Stimulated activated effector memory CD8-positive, alpha-beta T cell treated with anti-CD3 and anti-CD28 coated beads, Interleukin-12 subunit alpha, Interleukin-12 subunit beta, amount 100 ng/mL, for 72 hours (primary cell): Measurements from ENCODE around the gene GPX2.

Source experiments
- ATAC-seq: fragments of 150-1000 bp; cut with Tn5 transposase; 2 replicates; pipeline ENCODE4 v1.10.0; 2021
- DNase-seq, 2 donors: peaks; one replicate each; pipeline ENCODE4 v3.0.0; 2021 to 2022; ENCODE audit warnings: low spot score in 2 of 2
- H3K27ac Mint-ChIP-seq: one replicate; pipeline ENCODE4 v1.8.0; 2022; ENCODE audit warnings: mild to moderate bottlenecking, mixed read lengths
- H3K36me3 Mint-ChIP-seq: one replicate; pipeline ENCODE4 v1.8.0; 2022; ENCODE audit warnings: mild to moderate bottlenecking, mixed read lengths
- H3K4me1 Mint-ChIP-seq: one replicate; pipeline ENCODE4 v1.8.0; 2022; ENCODE audit warnings: mixed read lengths
- H3K4me3 Mint-ChIP-seq: one replicate; pipeline ENCODE4 v1.8.0; 2022; ENCODE audit warnings: mild to moderate bottlenecking, mixed read lengths
- H3K9me3 Mint-ChIP-seq: one replicate; pipeline ENCODE4 v1.8.0; 2022; ENCODE audit warnings: mixed read lengths

The GPX2 gene

DNA sequence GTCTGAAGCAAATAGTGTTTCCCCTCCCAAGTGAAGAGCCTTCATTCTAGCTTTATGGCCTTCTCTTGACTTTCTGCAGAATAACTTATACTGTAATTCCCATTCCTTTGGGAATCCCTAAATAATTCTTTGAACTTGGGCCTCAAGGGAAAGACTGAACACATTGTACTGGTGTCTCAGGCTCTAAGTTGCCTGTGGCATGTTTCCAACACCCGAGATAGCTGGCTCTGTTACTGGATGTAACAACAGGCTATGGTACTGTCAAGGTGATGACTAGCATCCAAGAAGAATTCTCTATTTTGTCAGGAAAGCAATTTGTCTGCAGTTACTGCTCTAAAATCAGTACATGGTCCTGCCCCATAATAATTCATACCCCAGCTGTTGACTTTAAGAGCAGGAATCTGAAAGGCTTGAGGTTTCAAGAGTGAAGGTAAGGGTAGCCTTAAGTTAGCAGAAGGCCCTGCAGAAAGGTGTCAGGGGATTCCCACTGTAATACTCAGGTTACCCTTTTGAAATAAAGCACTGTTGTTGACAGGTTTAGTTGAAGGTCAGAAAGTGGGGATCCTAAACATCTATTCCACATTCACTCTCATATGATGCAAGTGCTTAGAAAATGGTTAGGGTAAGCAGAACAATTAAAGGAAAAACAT, 5.2 kb downstream of the GPX2 start:
- no peak for ATAC-seq
- no peak for DNase-seq
- Mint-ChIP-seq H3K4me3 (no peak overlapping the region), H3K36me3 (peaks cover 58% of the 10 kb centered on the region), H3K4me1 (peaks cover 47% of the 10 kb centered on the region), H3K27ac (peak overlapping the region; percentile 82), H3K9me3 (no peaks in the 10 kb centered on the region)

DNA sequence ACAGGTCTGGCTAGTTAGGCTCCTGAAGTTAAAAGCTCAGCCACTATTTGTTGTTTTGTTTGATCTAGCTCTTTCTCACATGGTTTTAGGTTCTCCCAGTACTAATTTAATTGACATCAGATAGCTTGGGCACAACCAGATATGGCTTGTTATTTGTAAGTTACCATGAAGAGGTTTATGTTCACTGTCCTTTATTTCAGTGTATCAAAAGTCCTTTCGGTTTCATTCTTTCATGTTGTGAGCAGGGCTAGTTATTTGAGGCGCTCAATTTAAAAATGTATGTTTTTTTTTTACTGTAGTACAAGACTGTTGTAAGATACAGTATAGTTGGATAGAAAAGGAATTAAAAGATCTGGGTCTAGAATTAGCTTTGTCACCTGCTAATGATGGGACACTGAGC, 7.0 kb downstream of the GPX2 start:
- peak overlapping the region; percentile 42 for H3K4me3 Mint-ChIP-seq
- H3K27ac Mint-ChIP-seq: peak overlapping the region; percentile 86
- peaks cover 44% of the 10 kb centered on the region for H3K4me1 Mint-ChIP-seq
- H3K9me3 Mint-ChIP-seq: no peaks in the 10 kb centered on the region
- ATAC-seq (no peak), DNase-seq (no peak)
- peaks cover 76% of the 10 kb centered on the region for H3K36me3 Mint-ChIP-seq

DNA sequence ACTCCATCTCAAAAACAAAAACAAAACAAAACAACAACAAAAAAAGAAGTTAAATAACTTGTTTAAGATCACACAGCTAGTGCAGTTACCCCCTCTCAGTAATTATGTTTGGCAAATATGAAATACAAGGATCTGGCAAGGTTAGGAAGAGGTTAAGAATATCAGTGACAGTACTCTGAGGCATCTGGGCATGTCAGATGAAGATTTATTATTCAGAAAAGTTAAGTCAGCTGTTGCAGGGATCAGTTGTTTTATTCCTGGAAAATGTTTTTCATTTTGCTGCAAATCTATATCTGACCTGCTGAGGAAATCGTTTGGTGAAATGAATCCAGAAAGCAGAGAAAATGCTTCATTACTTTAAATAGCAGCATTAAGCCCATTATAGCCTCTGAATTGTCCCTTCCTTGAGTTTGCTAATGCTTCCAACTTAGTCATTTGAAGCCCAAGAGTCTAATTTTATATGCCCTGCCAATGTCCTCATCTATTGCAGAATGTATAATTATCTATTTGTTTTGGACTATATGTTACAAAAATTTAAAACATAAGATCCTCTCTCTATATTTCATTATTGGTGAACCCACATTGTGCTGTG, 8.1 kb downstream of the GPX2 start:
- Mint-ChIP-seq H3K27ac (peak overlapping the region; percentile 86), H3K36me3 (peaks cover 84% of the 10 kb centered on the region), H3K4me3 (no peak overlapping the region), H3K9me3 (no peaks in the 10 kb centered on the region), H3K4me1 (peaks cover 40% of the 10 kb centered on the region)
- ATAC-seq (no peak), DNase-seq (no peak)

DNA sequence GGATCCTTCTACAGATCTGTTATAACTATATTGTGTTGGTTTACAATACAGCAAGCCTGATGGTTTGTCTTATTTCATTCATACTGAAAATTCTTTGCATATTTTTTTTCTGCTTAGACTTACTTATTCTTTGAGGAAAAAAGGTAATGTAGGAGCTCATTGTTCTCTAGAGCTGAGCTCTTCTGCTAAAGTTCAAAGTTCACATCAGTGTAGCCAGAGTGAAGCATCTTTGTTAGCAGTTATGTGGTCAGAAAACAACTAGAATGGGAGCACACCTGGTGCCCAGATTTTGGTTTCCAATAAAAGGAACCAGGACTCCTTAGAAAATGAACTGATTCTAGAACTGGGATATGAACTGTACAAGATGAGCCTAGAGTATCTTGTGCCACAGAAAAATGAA, 10.3 kb downstream of the GPX2 start:
- Mint-ChIP-seq H3K27ac (no peak overlapping the region), H3K4me1 (peaks cover 22% of the 10 kb centered on the region)
- no peak for ATAC-seq

DNA sequence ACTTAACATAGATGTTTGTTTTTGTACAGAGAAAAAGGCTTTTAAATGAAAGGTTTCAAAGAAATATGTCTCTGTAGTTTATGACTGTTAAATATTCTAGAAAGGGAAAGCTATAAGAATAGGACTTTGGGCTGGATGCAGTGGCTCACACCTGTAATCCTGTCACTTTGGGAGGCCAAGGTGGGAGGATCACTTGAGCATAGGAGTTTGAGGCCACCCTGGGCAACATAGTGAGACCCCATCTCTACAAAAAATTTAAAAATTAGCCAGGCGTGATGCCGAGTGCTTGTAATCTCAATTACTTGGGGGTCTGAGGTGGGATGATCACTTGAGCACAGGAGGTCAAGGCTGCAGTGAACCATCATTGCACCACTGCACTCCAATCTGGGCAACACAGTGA, 11.4 kb downstream of the GPX2 start:
- H3K36me3 Mint-ChIP-seq: peaks cover 72% of the 10 kb centered on the region
- H3K4me1 Mint-ChIP-seq: peaks cover 16% of the 10 kb centered on the region
- DNase-seq: no peak
- no peak overlapping the region for H3K27ac Mint-ChIP-seq
- ATAC-seq: no peak
- H3K9me3 Mint-ChIP-seq: no peaks in the 10 kb centered on the region
- no peak overlapping the region for H3K4me3 Mint-ChIP-seq

More for the DNA sequence above, 10.3 kb downstream of the GPX2 start:
- no peaks in the 10 kb centered on the region for H3K9me3 Mint-ChIP-seq
- no peak overlapping the region for H3K4me3 Mint-ChIP-seq
- DNase-seq: no peak
- peaks cover 75% of the 10 kb centered on the region for H3K36me3 Mint-ChIP-seq

DNA sequence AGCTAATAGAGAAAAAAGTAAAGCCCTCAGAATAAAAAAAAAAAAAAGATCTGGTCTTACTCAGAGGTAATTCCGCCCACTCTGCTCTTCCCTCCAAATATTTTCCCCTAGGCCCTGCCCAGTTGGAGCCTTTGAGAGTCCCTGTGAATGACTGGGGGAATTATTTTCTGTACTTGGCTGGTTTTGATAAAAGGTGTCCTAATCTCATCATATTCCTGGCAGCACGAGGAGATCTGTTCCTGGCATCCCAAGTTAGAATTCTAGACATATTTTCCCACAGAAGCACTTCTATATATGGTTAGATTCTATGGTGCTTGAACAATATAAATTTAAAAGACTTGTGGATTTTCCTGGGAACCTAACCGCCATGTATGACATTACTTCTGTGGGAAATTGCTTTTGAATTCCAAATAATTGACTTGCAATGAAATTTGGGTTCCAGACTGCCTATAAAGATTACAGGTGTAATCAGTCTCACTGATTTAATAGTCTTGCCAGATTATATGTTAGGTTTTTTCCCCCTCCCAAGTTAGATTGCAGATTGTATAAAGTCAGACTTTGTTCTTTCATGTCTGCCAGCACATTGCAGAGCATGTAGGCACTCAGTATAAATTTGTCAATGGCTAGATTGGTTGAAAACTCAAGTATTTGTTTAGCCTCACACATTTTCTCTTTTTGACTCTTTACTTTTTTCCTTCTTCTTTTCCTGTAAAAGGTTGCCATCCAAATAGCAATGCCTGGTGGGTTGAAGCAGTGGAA, 12.3 kb downstream of the GPX2 start:
- ATAC-seq (no peak), DNase-seq (no peak)
- Mint-ChIP-seq H3K27ac (no peak overlapping the region), H3K4me1 (peaks cover 10% of the 10 kb centered on the region), H3K4me3 (no peak overlapping the region), H3K36me3 (peaks cover 72% of the 10 kb centered on the region), H3K9me3 (no peaks in the 10 kb centered on the region)

DNA sequence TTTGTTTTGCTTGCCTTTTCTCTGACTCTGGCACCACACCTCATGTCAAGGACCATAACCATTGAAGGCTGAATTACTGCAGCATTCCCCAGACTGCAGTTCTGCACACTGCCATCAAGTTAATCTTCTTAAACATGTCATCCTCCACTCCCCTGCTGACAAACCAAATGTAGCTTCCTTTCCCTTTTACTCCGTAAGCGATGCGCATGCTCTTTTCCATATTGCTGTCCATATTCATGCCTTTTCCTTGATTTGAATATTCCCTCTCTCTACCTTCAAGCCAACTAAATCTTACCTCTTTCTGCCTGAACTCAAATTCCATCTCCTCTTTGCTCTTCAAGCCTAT, 13.6 kb downstream of the GPX2 start:
- DNase-seq: no peak
- Mint-ChIP-seq H3K4me1 (peaks cover 9% of the 10 kb centered on the region), H3K36me3 (peaks cover 71% of the 10 kb centered on the region), H3K27ac (no peak overlapping the region), H3K4me3 (no peak overlapping the region), H3K9me3 (no peaks in the 10 kb centered on the region)
- ATAC-seq: no peak

DNA sequence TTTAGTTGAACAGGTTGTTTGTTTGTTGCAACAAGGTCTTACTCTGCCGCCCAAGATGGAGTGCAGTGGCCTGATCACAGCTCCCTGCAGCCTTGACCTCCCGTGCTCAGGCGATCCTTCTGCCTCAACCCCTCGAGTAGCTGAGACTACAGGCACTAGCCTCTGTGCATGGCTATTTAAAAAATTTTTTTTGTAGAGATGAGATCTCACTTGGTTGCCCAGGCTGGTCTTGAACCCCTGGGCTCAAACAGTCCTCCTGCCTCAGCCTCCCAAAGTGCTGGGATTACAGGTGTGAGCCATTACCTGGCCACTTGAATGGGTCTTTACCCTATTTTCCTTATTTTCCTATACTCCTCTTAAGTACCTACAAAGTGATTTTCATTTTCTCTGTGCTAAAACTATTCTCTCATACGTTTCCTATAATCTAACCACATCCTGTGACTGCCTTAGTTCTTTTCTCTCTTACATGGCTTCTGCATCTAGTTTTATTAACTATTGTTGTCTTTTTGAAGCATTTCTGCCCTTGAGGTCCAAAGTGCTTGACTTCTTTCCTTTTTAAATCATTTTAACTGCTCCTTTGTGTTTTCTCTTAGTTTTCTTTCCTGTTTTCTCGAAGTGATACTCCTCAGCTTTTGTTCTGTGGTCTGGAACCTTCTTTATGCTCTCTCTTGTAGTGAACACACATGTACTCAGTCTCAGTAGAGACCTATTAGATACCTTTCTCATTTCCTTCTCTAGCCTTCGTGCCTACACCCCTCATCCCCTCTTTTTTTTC, 14.1 kb downstream of the GPX2 start:
- Mint-ChIP-seq H3K4me3 (no peak overlapping the region), H3K27ac (no peak overlapping the region), H3K9me3 (no peaks in the 10 kb centered on the region), H3K36me3 (peaks cover 71% of the 10 kb centered on the region), H3K4me1 (peaks cover 9% of the 10 kb centered on the region)
- ATAC-seq: peak; percentile 82
- no peak for DNase-seq

DNA sequence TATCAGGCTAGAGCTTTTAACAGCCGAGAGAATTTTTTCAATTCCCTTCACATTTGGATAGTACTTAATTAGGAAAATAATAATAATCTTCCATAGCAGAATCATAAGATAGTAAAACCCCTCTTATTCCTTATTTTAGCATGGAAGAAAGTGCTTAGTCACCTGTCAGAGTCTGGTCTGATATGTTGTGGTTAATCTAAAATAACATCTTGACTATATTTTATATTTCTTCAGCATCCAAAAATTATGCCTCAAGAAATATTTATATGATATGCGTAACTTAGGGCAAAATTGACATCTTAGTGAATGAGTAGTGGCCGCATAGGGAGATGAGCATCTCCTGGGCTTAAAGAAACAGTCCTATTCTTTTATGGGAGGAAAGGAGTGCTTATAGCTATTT, 15.5 kb downstream of the GPX2 start:
- Mint-ChIP-seq H3K27ac (no peak overlapping the region), H3K4me1 (peaks cover 9% of the 10 kb centered on the region), H3K36me3 (peaks cover 59% of the 10 kb centered on the region), H3K4me3 (no peak overlapping the region), H3K9me3 (no peaks in the 10 kb centered on the region)
- ATAC-seq: no peak
- DNase-seq: no peak

DNA sequence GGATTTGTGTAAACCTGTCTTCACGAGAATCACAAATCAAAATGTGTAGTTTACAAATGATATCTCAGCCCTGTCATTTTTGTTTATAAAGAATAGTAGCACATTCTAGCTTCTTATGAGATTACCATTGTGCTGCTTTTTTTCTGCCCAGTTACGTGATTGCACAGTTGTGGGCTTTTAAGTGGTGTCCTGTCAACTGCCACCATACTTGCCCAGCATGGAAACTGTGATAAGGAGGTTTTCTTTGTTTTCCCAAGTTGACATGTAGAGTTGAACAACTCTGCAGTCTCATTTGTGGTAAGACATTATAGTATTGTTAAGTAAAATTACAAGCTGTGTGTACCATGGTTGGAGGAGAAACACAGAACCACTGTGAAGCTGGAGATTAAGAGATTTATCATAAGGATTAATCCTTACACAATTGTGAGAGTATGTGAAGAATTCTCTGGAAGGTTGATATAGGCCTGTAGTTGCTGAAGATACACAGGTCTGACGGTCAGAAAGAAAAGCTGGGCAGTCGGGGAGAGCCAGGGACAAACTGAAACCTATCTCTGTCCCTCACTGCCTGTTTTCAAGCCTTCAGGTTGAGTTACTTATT, 16.0 kb downstream of the GPX2 start:
- Mint-ChIP-seq H3K27ac (no peak overlapping the region), H3K36me3 (peaks cover 53% of the 10 kb centered on the region)
- no peak for ATAC-seq

DNA sequence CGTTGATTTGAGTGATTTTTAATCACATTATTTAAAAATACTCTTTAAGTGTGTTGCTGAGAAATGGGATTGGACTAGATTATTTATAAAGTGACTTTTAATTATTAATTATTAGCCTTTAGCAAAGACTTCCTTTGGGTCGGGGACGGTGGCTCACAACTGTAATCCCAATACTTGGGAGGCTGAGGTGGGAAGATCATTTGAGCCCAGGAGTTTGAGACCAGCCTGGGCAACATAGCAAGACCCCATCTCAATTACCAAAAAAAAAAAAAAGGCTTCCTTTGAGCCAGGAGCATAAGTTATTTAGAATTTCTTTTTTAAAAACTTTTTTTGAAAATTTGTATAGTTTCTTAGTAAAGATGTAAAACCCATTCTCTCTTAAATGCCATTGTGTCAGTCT, 19.5 kb downstream of the GPX2 start:
- Mint-ChIP-seq H3K36me3 (peaks cover 42% of the 10 kb centered on the region), H3K4me1 (peaks cover 23% of the 10 kb centered on the region), H3K27ac (no peak overlapping the region), H3K4me3 (no peak overlapping the region), H3K9me3 (no peaks in the 10 kb centered on the region)
- DNase-seq: no peak
- ATAC-seq: no peak

More for the DNA sequence above, 16.0 kb downstream of the GPX2 start:
- no peaks in the 10 kb centered on the region for H3K9me3 Mint-ChIP-seq
- peaks cover 15% of the 10 kb centered on the region for H3K4me1 Mint-ChIP-seq
- H3K4me3 Mint-ChIP-seq: no peak overlapping the region
- DNase-seq: no peak

DNA sequence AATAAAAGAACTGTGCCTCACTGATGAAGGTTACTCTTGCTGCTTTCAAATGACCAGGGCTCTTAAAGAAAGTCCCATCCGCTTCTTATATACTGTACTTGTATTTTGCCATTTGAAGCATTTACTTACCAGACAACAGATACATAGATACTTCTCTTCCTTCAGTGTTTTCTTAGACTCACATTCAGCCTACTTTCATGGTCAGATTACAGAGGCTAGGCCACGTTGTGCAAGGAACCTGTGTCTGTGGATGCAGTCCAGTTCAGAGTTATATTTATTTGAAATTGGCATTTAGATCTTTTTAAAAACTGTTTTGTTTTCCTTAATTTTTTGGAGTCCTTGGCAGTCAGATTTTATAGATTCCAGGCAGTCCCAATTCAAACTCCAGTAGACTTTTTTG, 22.1 kb downstream of the GPX2 start:
- H3K36me3 Mint-ChIP-seq: peaks cover 43% of the 10 kb centered on the region
- ATAC-seq (no peak), DNase-seq (no peak)
- H3K27ac Mint-ChIP-seq: no peak overlapping the region
- H3K4me3 Mint-ChIP-seq: no peak overlapping the region
- H3K4me1 Mint-ChIP-seq: peaks cover 38% of the 10 kb centered on the region
- H3K9me3 Mint-ChIP-seq: no peaks in the 10 kb centered on the region

DNA sequence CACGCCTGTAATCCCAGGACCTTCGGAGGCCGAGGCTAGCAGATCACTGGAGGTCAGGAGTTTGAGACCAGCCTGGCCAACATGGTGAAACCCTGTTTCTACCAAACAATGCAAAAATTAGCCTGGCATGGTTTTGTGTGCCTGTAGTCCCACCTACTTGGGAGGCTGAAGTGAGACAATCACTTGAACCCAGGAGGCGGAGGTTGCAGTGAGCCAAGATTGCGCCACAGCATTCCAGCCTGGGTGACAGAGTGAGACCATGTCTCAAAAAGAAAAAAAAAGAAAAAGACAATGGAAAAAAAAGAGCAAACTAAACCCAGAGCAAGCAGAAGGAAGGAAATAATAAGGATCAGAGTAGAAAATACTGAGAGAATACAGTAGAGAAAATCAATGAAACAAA, 22.9 kb downstream of the GPX2 start:
- DNase-seq (no peak), ATAC-seq (no peak)
- H3K27ac Mint-ChIP-seq: peak overlapping the region; percentile 26
- no peak overlapping the region for H3K4me3 Mint-ChIP-seq
- no peaks in the 10 kb centered on the region for H3K9me3 Mint-ChIP-seq
- H3K36me3 Mint-ChIP-seq: peaks cover 42% of the 10 kb centered on the region
- peaks cover 45% of the 10 kb centered on the region for H3K4me1 Mint-ChIP-seq

DNA sequence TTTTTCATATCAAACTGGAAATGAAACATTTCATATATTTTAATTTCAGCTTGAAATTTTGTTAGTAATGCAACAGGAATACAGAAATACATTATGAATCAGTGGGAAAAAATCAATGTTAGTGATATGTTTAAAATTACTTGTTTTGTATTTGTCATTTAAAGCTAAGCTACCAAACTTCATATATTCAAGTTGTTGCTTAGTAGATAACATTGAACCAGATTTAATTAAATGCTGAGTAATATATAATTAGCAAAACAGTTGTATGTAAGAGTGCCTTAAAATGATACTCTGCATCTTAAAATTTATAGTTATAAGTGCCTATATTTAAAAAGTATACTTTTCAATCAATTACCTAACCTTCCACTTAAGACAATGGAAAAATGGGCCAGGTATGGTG, 23.3 kb downstream of the GPX2 start:
- peak overlapping the region; percentile 87 for H3K27ac Mint-ChIP-seq
- DNase-seq: no peak
- no peaks in the 10 kb centered on the region for H3K9me3 Mint-ChIP-seq
- H3K36me3 Mint-ChIP-seq: peaks cover 42% of the 10 kb centered on the region
- ATAC-seq: no peak
- no peak overlapping the region for H3K4me3 Mint-ChIP-seq
- peaks cover 45% of the 10 kb centered on the region for H3K4me1 Mint-ChIP-seq

DNA sequence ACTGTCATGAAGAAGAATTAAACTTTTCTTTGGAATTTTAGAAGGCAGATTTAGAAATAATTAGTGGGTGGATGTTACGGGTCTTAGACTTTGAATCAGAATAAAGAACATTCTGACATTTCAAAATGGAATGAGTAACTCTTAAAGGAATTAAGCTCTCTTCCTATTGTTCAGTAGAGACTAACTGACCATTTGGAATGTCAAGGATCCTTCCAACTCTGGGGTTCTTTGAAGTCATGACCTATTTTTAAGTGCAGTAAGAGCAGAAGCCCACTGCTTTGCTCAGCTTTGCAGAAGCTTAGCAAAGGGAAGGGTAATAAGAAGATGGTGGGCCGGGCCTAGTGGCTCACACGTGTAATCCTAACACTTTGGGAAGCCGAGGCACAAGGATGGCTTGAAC, 24.3 kb downstream of the GPX2 start:
- ATAC-seq (no peak), DNase-seq (no peak)
- Mint-ChIP-seq H3K4me3 (peak overlapping the region; percentile 21), H3K27ac (peak overlapping the region; percentile 87), H3K9me3 (no peaks in the 10 kb centered on the region), H3K36me3 (peaks cover 37% of the 10 kb centered on the region), H3K4me1 (peaks cover 49% of the 10 kb centered on the region)
